IPS DF 6.9 (cell line): ENCODE results near the gene RAD51AP2.
"Not testable (repeated sequence)": the region's sequence is repeated elsewhere in the genome, so short reads cannot be mapped to it uniquely, and the experiment has no call there.

Experiments used
- DNase-seq: peaks from one replicate; pipeline ENCODE4 v3.0.0-alpha.2; 2013; ENCODE audit warnings: low read depth, low spot score
- H3K27ac ChIP-seq: one replicate; pipeline ENCODE4 v1.5.1; 2013; ENCODE audit warnings: low read length, control low read depth
- H3K27me3 ChIP-seq: 2 replicates; pipeline ENCODE4 v1.6.1; 2013; ENCODE audit warnings: mild to moderate bottlenecking, low read length; ENCODE audit not compliant: control insufficient read depth, insufficient read depth
- H3K36me3 ChIP-seq: 2 replicates; pipeline ENCODE4 v1.6.1; 2013; ENCODE audit warnings: low read length; ENCODE audit not compliant: control insufficient read depth, insufficient read depth
- H3K4me1 ChIP-seq: 2 replicates; pipeline ENCODE4 v1.6.1; 2013; ENCODE audit warnings: low read length; ENCODE audit not compliant: control insufficient read depth, insufficient read depth
- H3K4me3 ChIP-seq: 2 replicates; pipeline ENCODE4 v1.5.1; 2013; ENCODE audit warnings: mild to moderate bottlenecking, low read length
- H3K9me3 ChIP-seq: 2 replicates; pipeline ENCODE4 v1.6.1; 2013; ENCODE audit warnings: low read length, inconsistent platforms; ENCODE audit not compliant: control insufficient read depth, insufficient read depth
- WGBS: extraction: QIAGEN DNeasy Blood & Tissue Kit; methylation state at CpG from one replicate; pipeline ENCODE4 v1.1.7; 2013; ENCODE audit warnings: mixed read lengths, missing lambda C conversion rate; ENCODE audit not compliant: insufficient read length, insufficient coverage; 5-methylcytosine and 5-hydroxymethylcytosine counted together

The RAD51AP2 gene

DNA sequence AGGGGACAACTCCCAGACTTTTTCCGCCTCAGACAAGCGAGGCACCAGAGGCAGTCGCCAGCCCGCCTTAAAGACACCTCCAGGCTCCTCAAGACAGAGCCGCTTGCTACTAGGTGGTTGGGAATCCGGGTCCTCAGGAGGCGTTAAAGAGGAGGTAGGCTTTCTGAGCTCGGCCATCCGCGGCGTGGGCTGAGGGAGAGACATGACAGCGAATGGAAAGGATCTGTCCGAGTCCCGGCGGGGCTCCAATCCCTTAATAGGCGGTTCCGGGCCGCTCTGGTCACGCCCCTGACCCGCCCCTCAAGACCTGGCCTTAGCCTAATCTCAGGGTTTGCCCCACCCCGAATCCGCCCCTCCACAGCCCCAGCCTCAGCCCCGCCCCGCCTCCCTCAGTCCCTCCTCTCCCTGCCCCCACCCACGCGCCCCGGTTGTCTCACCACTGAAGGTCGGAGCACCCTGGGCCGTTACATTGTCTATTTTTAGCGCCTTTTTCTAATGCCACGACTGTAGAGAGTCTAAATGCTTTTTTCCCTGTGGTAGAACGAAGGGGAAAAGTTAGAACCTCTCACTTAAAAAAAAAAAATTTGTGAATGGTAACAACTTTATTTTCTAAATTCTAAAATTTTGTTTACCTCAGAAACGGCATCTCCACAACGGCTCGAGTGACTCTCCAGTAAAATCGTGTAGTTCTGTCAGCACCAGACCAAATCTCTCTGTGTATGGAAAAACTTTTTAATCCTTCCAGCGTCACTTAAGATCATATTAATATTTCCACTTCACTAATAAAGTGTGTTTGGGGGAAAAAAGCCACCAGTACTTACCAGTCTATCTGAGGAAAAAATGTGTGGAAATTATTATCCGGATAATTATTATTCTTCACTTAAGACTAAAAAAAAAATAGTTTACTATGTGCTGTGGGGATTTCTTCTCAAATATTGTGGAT, at the start of gene RAD51AP2:
TSS of gene RAD51AP2 (minus strand) at position 229 of the 943 bp plus-strand sequence. CDS start at position 204, 25 bp downstream.
- Histone ChIP-seq H3K27ac (no peak within 1 kb of the TSS), H3K4me3 (peak within 1 kb of the TSS; percentile 45; the same call in 1 of the 2 replicates), H3K36me3 (no peaks in the 10 kb centered on the region), H3K27me3 (no peaks in the 10 kb centered on the region), H3K9me3 (no peaks in the 10 kb centered on the region), H3K4me1 (no peaks in the 10 kb centered on the region)
- no CpG with 5 or more reads among the region's 38 CpGs for WGBS
- no peak for DNase-seq

DNA sequence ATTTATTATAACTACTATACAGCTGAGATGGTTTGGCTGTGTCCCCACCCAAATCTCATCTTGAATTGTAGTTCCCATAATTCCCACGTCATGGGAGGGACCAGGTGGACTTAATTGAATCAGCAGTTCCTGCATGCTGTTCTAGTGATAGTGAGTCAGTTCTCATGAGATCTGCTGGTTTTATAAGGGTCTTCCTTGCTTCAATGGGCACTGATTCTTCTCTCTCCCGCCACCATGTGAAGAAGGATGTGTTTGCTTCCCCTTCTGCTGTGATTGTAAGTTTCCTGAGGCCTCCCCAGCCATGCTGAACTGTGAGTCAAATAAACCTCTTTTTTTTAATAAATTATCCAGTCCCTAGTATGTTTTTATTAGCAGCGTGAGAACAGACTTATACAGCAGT, 47.5 kb upstream of the RAD51AP2 start:
- no CpG with 5 or more reads among the region's 3 CpGs for WGBS
- H3K36me3 ChIP-seq, H3K27me3 ChIP-seq, H3K4me3 ChIP-seq, H3K27ac ChIP-seq, H3K9me3 ChIP-seq, DNase-seq, H3K4me1 ChIP-seq: not testable (repeated sequence)

DNA sequence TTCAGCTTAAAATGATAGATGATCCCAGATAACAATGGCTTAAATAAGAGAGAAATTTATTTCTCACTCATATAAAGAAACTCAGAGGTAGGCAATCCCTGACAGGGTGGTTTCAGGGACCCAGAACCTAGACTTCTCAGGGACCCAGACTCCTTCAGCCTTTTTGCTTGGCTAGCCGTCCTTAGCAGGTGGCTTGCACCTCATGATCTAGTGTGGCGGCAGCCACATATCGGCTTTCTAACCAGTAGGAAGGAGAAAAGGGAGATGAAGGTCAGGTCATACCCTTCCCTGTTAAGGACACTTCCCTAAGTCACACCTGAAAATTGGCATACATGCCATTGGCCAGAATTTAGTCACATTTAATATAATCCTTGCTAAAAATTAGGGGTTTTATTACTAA, 40.6 kb upstream of the RAD51AP2 start:
- Histone ChIP-seq H3K9me3 (no peaks in the 10 kb centered on the region), H3K4me1 (peaks cover 7% of the 10 kb centered on the region), H3K36me3 (no peaks in the 10 kb centered on the region), H3K4me3 (no peak overlapping the region), H3K27ac (no peak overlapping the region), H3K27me3 (no peaks in the 10 kb centered on the region)
- WGBS, result no CpG with 5 or more reads among the region's 3 CpGs
- DNase-seq, result no peak

DNA sequence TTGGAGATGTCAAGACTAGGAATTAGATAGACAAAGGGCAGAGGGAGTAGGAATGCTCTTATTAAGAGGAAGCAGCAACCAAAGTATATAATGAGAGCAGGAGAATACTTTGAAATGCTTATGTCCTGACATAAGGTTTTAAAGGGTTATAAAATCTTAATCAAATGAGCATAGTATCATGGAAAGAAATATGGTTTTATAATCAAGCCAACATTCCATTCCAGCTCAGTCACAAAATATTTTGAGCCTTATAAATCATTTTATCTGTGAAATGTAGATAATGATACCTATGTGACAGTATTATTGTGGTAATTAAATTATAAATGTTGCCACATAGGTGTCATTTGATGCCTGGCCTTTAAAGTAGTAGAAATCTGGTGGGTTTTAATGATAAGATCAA, 39.8 kb upstream of the RAD51AP2 start:
- peaks cover 7% of the 10 kb centered on the region for H3K4me1 ChIP-seq
- no peaks in the 10 kb centered on the region for H3K9me3 ChIP-seq
- H3K27me3 ChIP-seq, result no peaks in the 10 kb centered on the region
- no peak for DNase-seq
- H3K36me3 ChIP-seq, result no peaks in the 10 kb centered on the region
- H3K27ac ChIP-seq, result no peak overlapping the region
- H3K4me3 ChIP-seq, result no peak overlapping the region

DNA sequence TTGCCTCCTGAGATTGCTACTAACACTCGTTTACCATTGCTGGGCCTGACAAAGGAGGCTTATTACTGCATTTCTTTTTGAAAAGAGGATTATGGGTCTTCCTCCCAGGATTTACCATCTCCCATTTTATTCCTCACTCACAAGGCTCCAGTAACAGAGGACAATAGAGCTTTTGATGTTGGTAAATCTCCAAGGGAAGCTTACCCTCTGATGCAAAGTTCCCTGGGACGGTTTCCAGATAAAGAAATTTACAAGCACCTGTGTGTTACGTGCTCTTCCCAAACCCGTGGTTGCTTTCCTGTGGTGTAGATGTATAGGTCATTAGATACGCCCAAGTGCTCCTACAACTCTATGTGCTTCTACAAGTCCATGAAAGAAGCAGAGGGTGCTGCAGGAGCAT, 39.4 kb upstream of the RAD51AP2 start:
- no peaks in the 10 kb centered on the region for H3K27me3 ChIP-seq
- no peaks in the 10 kb centered on the region for H3K9me3 ChIP-seq
- no peaks in the 10 kb centered on the region for H3K36me3 ChIP-seq
- no peak for DNase-seq
- no peak overlapping the region for H3K27ac ChIP-seq
- peaks cover 7% of the 10 kb centered on the region for H3K4me1 ChIP-seq
- no peak overlapping the region for H3K4me3 ChIP-seq
- no CpG with 5 or more reads among the region's 5 CpGs for WGBS

DNA sequence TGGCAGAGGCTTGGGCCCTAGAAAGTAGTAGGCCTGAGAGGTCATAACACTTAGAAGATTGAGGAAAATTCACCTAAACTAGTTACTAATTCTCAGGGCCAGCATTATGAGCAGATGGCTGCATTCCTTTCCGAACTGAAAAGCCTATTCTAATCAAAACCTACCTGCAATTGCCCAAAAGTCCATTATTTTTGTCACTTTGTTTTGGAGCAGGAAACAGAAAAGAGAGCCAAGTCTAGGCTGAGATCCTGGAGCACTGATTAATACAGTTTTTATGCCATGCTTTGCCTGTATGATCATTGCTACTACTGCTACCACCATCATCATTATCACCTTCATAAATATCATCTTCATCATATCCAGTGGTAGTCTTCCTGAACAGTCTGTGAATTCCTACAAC, 36.9 kb upstream of the RAD51AP2 start:
- no peaks in the 10 kb centered on the region for H3K9me3 ChIP-seq
- no peaks in the 10 kb centered on the region for H3K27me3 ChIP-seq
- no peak for DNase-seq
- H3K4me1 ChIP-seq, result peaks cover 7% of the 10 kb centered on the region
- H3K4me3 ChIP-seq, result no peak overlapping the region
- WGBS, result no CpG with 5 or more reads among the region's 1 CpG
- H3K27ac ChIP-seq, result no peak overlapping the region
- no peaks in the 10 kb centered on the region for H3K36me3 ChIP-seq

DNA sequence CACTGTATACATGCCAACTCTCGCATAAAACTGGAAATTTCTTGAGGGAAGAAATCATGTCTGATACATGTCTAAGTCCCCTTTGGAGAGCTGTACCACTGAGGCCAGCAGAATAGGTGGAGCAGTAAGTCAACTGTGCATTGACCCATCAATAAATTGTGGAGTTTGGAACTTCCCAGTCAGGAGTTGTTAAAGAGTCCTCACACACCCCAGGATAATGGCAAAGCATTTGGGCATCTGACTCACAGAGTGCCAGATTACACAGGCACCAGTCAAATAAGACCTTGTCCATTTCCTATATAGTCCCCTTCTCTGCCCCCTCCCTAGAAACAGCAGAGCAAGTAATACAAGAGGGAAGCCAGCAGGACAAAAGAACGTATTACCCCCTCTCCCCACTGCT, 32.7 kb upstream of the RAD51AP2 start:
- Histone ChIP-seq H3K27ac (no peak overlapping the region), H3K4me1 (peaks cover 2% of the 10 kb centered on the region; the same call in 1 of the 2 replicates), H3K4me3 (no peak overlapping the region), H3K27me3 (no peaks in the 10 kb centered on the region), H3K9me3 (no peaks in the 10 kb centered on the region), H3K36me3 (no peaks in the 10 kb centered on the region)
- no CpG with 5 or more reads among the region's 2 CpGs for WGBS
- DNase-seq, result no peak

DNA sequence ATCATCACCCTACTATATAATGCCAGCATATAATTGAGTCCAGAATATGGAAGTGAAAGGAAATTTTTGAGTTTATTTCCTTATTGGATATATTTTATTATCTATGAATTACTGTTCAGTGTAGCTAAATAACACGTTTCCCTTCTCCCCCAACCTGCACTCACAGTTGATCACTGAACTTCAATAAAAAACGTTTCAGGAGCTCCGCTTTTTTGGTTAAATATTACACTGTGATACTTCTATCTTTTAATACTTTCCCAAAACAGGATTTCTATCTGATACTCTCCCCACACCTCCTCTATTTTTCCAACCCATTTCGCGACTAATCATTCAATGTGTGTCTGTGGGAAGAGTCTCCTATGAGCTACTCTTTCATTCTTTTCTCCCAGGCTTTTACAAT, 29.5 kb upstream of the RAD51AP2 start:
- Histone ChIP-seq H3K9me3 (no peaks in the 10 kb centered on the region), H3K4me3 (no peak overlapping the region), H3K4me1 (peaks cover 3% of the 10 kb centered on the region; the same call in 1 of the 2 replicates), H3K27me3 (no peaks in the 10 kb centered on the region), H3K27ac (no peak overlapping the region), H3K36me3 (no peaks in the 10 kb centered on the region)
- DNase-seq, result no peak
- WGBS, result 100% methylated on average over 2 of the region's 5 CpGs

DNA sequence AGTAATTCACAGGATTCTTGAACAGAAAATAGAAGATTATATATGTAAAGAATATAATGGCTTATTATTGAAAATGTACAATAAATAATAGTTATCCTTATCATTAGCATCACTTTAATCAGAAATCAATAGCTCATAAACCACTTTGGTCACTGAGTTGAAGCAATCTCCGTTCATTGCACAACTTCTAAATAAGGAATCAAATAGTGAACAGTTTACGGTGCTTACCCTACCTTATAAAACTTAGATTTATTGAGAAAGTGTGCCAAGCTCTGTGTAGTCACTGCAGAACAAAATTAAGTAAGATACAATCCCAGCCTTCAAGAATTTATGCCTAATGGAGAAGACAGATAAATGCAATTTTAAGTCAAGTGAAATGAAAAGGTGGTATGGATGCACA, 29.0 kb upstream of the RAD51AP2 start:
- no peak overlapping the region for H3K27ac ChIP-seq
- H3K4me1 ChIP-seq, result peaks cover 3% of the 10 kb centered on the region; the same call in 1 of the 2 replicates

DNA sequence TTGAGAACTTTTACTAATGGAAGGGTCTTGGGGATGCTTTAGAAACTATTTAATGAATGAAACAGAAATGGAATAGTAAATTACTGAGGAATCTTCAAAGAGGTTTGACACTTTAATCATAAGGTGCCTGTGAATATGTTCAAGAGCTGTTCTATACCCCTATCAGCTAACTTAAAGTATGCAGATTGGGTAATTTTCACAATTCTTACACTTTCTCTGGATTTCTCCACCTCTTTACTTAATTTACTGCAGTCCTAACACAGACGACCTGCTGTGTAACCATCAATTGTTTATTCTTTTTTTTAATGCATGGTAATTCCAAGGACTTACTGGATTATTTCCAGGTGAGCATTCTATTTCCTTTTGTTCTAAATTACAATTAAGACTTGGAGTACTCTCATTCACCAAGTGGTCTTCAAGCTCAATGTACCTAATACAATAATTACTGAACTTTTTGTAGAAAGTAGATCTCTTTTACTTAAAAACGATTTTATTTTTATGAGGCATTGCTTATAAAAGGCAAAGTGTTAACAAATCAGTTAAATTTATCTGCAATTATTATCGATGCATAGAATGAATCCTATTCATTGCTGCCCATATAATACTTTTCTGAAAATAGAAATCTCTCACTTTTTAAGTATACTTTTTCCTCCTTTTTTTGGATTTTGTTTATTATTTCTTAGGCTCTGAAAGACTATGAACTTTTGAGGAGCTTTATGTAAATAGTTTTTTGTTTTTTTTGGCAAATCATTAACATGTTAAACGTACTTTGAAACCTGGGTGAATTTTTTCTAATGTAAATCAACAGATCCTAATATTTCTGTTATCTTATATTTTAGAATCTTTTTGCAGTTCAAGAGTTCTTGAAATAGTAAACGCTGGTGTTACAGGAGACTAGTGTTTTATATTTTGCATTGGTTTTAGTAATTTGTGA, 27.7 kb upstream of the RAD51AP2 start:
- no peak for DNase-seq
- WGBS, result no CpG with 5 or more reads among the region's 5 CpGs

More for the DNA sequence above, 29.0 kb upstream of the RAD51AP2 start:
- H3K4me3 ChIP-seq, result no peak overlapping the region
- H3K36me3 ChIP-seq, result no peaks in the 10 kb centered on the region
- no CpG with 5 or more reads among the region's 2 CpGs for WGBS
- H3K9me3 ChIP-seq, result no peaks in the 10 kb centered on the region
- no peak for DNase-seq
- H3K27me3 ChIP-seq, result no peaks in the 10 kb centered on the region

More for the DNA sequence above, 27.7 kb upstream of the RAD51AP2 start:
- Histone ChIP-seq H3K27me3 (no peaks in the 10 kb centered on the region), H3K36me3 (no peaks in the 10 kb centered on the region), H3K27ac (peak overlapping the region; percentile 69), H3K4me1 (peaks cover 4% of the 10 kb centered on the region; the same call in 1 of the 2 replicates), H3K4me3 (no peak overlapping the region), H3K9me3 (no peaks in the 10 kb centered on the region)
